Body of pancreas (tissue), 4 donors: ENCODE data around the gene ELOA.

Experiments used
- POLR2A ChIP-seq, 3 donors: fragments of 450-650 bp; IDR thresholded peaks; one replicate each; pipeline ENCODE4 v1.6.1; 2016; ENCODE audit warnings: antibody characterized with exemption in 3 of 3, mild to moderate bottlenecking in 2 of 3
- TF ChIP-seq, protein P1 (sequence below), 7 experiments: fragments of 450-650 bp in 4 of 7; fragments of 200-600 bp in 3 of 7; sonication (generic) in 3 of 7; IDR thresholded peaks; one replicate each; pipeline ENCODE4 v1.5.1; 2016 to 2019; ENCODE audit warnings: antibody characterized with exemption in 7 of 7

DNA sequence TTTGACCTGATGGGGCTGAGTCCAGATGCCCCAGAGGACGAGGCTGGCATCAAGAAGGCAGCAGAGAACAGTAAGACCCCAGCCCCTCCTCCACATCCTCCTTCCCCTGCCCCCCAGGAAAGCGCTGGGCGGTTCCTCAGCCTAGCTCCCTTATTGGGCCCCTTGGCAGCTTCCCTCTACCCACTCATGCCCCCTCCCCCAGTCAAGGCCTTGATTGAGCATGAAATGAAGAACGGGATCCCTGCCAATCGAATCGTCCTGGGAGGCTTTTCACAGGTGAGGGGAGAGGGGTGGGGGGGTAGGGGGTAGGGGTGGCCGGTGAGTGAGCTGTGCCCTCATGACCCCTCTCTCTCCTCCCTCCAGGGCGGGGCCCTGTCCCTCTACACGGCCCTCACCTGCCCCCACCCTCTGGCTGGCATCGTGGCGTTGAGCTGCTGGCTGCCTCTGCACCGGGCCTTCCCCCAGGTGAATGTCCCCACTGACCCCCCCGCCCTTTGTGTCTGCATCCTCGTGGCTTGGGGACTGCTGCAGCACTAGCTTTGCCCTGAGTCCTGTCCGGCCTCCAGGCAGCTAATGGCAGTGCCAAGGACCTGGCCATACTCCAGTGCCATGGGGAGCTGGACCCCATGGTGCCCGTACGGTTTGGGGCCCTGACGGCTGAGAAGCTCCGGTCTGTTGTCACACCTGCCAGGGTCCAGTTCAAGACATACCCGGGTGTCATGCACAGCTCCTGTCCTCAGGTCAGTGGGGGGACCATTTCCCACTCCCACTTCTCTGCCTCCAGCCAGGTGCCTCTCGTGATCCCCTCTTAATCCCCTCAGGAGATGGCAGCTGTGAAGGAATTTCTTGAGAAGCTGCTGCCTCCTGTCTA lies 50.8 kb downstream of the ELOA start:
- TF ChIP-seq POLR2A (IDR thresholded peaks at IDR 0.05) = no peak
- TF ChIP-seq, protein P1, sequence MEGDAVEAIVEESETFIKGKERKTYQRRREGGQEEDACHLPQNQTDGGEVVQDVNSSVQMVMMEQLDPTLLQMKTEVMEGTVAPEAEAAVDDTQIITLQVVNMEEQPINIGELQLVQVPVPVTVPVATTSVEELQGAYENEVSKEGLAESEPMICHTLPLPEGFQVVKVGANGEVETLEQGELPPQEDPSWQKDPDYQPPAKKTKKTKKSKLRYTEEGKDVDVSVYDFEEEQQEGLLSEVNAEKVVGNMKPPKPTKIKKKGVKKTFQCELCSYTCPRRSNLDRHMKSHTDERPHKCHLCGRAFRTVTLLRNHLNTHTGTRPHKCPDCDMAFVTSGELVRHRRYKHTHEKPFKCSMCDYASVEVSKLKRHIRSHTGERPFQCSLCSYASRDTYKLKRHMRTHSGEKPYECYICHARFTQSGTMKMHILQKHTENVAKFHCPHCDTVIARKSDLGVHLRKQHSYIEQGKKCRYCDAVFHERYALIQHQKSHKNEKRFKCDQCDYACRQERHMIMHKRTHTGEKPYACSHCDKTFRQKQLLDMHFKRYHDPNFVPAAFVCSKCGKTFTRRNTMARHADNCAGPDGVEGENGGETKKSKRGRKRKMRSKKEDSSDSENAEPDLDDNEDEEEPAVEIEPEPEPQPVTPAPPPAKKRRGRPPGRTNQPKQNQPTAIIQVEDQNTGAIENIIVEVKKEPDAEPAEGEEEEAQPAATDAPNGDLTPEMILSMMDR (IDR thresholded peaks at IDR 0.05) = no peak
